GM12878 (cell line): ENCODE data around the gene TBC1D8. TPM values are rescaled to one million over a fixed set of nuclear protein-coding genes. Genes with fewer than 3 reads are reported as not detected.

ENCODE experiments used
- ATAC-seq: fragments of 200-7000 bp; cut with Tn5 transposase; 3 replicates; pipeline ENCODE4 v1.9.1; 2020; ENCODE audit warnings: mild to moderate bottlenecking, moderate library complexity
- BruUV-seq: library from RNA; stranded (reverse); fragments of 400-500 nt; replicated peaks from 2 replicates; lab custom pipeline; 2021; lab: Mats Ljungman, UMichigan
- CTCF ChIA-PET: fragments of 300-600 bp; sonication (Branson Sonifier 250); formaldehyde crosslinking; extraction: SDS; loops from one replicate; lab custom pipeline; 2021; ENCODE audit warnings: inconsistent platforms; lab: Yijun Ruan, JAX
- POLR2A ChIA-PET: fragments of 350-600 bp; formaldehyde crosslinking; extraction: SDS; loops from one replicate; lab custom pipeline; 2021; ENCODE audit warnings: inconsistent platforms; lab: Charles Lee
- RAD21 ChIA-PET: fragments of 300-600 bp; sonication (Branson Sonifier 250); formaldehyde crosslinking; loops from one replicate; lab custom pipeline; 2023; ENCODE audit warnings: antibody characterized with exemption; ENCODE audit not compliant: unreplicated experiment; lab: Charles Lee
- SMC1A ChIA-PET: fragments of 300-600 bp; sonication (Branson Sonifier 250); formaldehyde crosslinking; loops from one replicate; lab custom pipeline; 2023; ENCODE audit not compliant: unreplicated experiment, uncharacterized antibody; lab: Charles Lee
- DNase-seq: peaks from one replicate; pipeline ENCODE4 v3.0.0-alpha.2; 2011; ENCODE audit warnings: low read depth, low spot score
- FAIRE-seq: peaks from 3 replicates; lab custom pipeline; 2011; peaks lifted over from hg19 to GRCh38; lab: Jason Lieb, UNC
- H2AFZ ChIP-seq: 2 replicates; pipeline ENCODE4 v1.6.0; 2011; ENCODE audit warnings: low read depth, low read length, control low read depth; ENCODE audit not compliant: control insufficient read depth
- H3K27ac ChIP-seq: 2 replicates; pipeline ENCODE4 v1.5.1; 2011; ENCODE audit warnings: control low read depth; ENCODE audit not compliant: control insufficient read depth, insufficient read depth
- H3K27me3 ChIP-seq, 2 experiments: replicated peaks in 1 of 2; 2 replicates each; pipeline versions ENCODE4 v1.6.0 to v1.6.1; 2011; ENCODE audit warnings: low read length in 1 of 2; ENCODE audit not compliant: control insufficient read depth in 2 of 2, insufficient read depth in 2 of 2
- H3K36me3 ChIP-seq, 2 experiments: 2 replicates each; pipeline ENCODE4 v1.5.1; 2011; ENCODE audit warnings: low read length in 1 of 2; ENCODE audit not compliant: control insufficient read depth in 2 of 2, insufficient read depth in 2 of 2
- H3K4me1 ChIP-seq: 2 replicates; pipeline ENCODE4 v1.6.1; 2011; ENCODE audit warnings: mild to moderate bottlenecking, low read length, moderate library complexity, mixed read lengths; ENCODE audit not compliant: control insufficient read depth, insufficient read depth
- H3K4me2 ChIP-seq: 2 replicates; pipeline ENCODE4 v1.6.0; 2011; ENCODE audit warnings: control low read depth; ENCODE audit not compliant: control insufficient read depth, insufficient read depth
- H3K4me3 ChIP-seq: fragments of 200-600 bp; sonication (generic); 2 replicates; pipeline ENCODE4 v1.5.1; 2016
- H3K79me2 ChIP-seq: 2 replicates; pipeline ENCODE4 v1.6.0; 2011; ENCODE audit warnings: low read length; ENCODE audit not compliant: control insufficient read depth, insufficient read depth
- H3K9ac ChIP-seq: 2 replicates; pipeline ENCODE4 v1.8.0; 2011; ENCODE audit warnings: low read length, control low read depth, mixed read lengths; ENCODE audit not compliant: control insufficient read depth, insufficient read depth
- H3K9me3 ChIP-seq: replicated peaks from 3 replicates; pipeline ENCODE4 v1.5.1; 2011; ENCODE audit warnings: mild to moderate bottlenecking, low read length; ENCODE audit not compliant: control insufficient read depth, insufficient read depth
- H4K20me1 ChIP-seq: 2 replicates; pipeline ENCODE4 v1.6.0; 2011; ENCODE audit not compliant: control insufficient read depth, insufficient read depth
- CTCF ChIP-seq, 3 experiments: IDR thresholded peaks in 2 of 3; conservative IDR thresholded peaks in 1 of 3; 2 replicates each; pipeline ENCODE4 v1.5.1; 2011; ENCODE audit warnings: low read depth in 3 of 3, low read length in 3 of 3, mild to moderate bottlenecking in 3 of 3, control low read depth in 2 of 3, moderate library complexity in 2 of 3, inconsistent platforms in 1 of 3, mixed read lengths in 1 of 3; ENCODE audit not compliant: control insufficient read depth in 2 of 3, insufficient read depth in 1 of 3; ENCODE audit errors: extremely low read depth in 1 of 3
- GATAD2B ChIP-seq: fragments of 450-650 bp; conservative IDR thresholded peaks from 2 replicates; pipeline ENCODE4 v1.6.1; 2017; ENCODE audit warnings: low read depth, mild to moderate bottlenecking, moderate library complexity
- SIX5 ChIP-seq: IDR thresholded peaks from 2 replicates; pipeline ENCODE4 v1.6.1; 2011; ENCODE audit warnings: mild to moderate bottlenecking, low read depth, low read length, moderate library complexity; ENCODE audit not compliant: severe bottlenecking
- SMAD5 ChIP-seq: IDR thresholded peaks from 2 replicates; pipeline ENCODE4 v1.6.1; 2016; ENCODE audit warnings: antibody characterized with exemption, low read depth
- SMC3 ChIP-seq: IDR thresholded peaks from 2 replicates; pipeline ENCODE4 v1.6.1; 2011; ENCODE audit warnings: low read length, improper control_type of control experiment, borderline replicate concordance
- WGBS: methylation state at CpG from one replicate; pipeline ENCODE4 v1.1.6; 2016; ENCODE audit warnings: low lambda C conversion rate; ENCODE audit not compliant: insufficient replicate concordance, insufficient coverage; ENCODE audit errors: missing lambda C conversion rate; 5-methylcytosine and 5-hydroxymethylcytosine counted together
- in situ Hi-C: fragments of 300-500 bp; cut with MboI; formaldehyde crosslinking; loops from 9 replicates; pipeline ENCODE4 v1.14.3; 2018; ENCODE audit warnings: mixed read lengths
- intact Hi-C: fragments of 100-400 bp; cut with micrococcal nuclease; formaldehyde crosslinking; loops from one replicate; pipeline ENCODE4 v1.14.2; 2022; ENCODE audit not compliant: unreplicated experiment
- polyA plus RNA-seq, 11 experiments: library from polyadenylated mRNA; depleted of rRNA in 4 of 11; unstranded in 6 of 11; stranded (reverse) in 5 of 11; fragments of >200 nt; fragmentation: Nextera tagmentation in 4 of 11; fragmentation: Illumina TruSeq in 1 of 11; extraction: Ambion mirVana in 4 of 11; extraction: Trizol in 1 of 11; gene quantifications; 1 replicate in 1 of 11; 2 replicates in 10 of 11; pipeline versions ENCODE4 v1.2.1 to v1.2.3, GENCODE V29; 2011 to 2016; ENCODE audit warnings: inconsistent platforms in 2 of 11, missing spikeins in 2 of 11, low read depth in 1 of 11
- total RNA-seq, 4 experiments: library from RNA; depleted of rRNA in 3 of 4; stranded (reverse); fragments of >200 nt in 3 of 4; fragmentation: Illumina TruSeq in 1 of 4; extraction: Trizol in 1 of 4; gene quantifications; 2 replicates each; pipeline versions ENCODE4 v1.2.1 to v1.2.3, GENCODE V29; 2013 to 2021

Gene TBC1D8
- total and polyA plus RNA-seq, 10 of the 15 experiments (the other 5 are each of a cell fraction or from before 2014, with no cell fraction given) = 0.80 to 4.9 (median 4.4) TPM

- H3K9ac ChIP-seq = no peak overlapping the region
- 81% methylated on average over 21 of the region's 21 CpGs for WGBS
- ChIA-PET SMC1A (interaction anchor here (0.6 to 3.9 kb wide), 5 partner anchors 25 to 264 kb away, joined by 3 to 29 read pairs (median 8); partner anchors contain the start of gene TBC1D8), RAD21 (interaction anchor here (1.2 kb wide), 2 partner anchors 114 to 167 kb away, joined by 3 to 5 read pairs; no protein-coding TSS in a partner anchor), CTCF (interaction anchor here (1.1 to 4.7 kb wide), 4 partner anchors 26 to 169 kb away, joined by 4 to 46 read pairs (median 14); partner anchors contain the start of gene TBC1D8), POLR2A (no interaction called here)
- peaks cover 15% of the 10 kb centered on the region for H3K4me1 ChIP-seq
- no peak overlapping the region for H2AFZ ChIP-seq
- no peaks in the 10 kb centered on the region; the same call in 2 of the 3 replicates for H3K9me3 ChIP-seq
- no peak overlapping the region for H3K4me2 ChIP-seq
- H3K36me3 ChIP-seq = no peaks in the 10 kb centered on the region; a peak in 2 of 4 replicates
- no peak for DNase-seq
- H3K27me3 ChIP-seq = no peaks in the 10 kb centered on the region
- BruUV-seq = no TSS peak
- TF ChIP-seq GATAD2B (no peak), SMAD5 (no peak), SIX5 (no peak), CTCF (IDR thresholded peaks at IDR 0.05 in 2 of 3, conservative IDR thresholded peaks at IDR 0.05 in 1 of 3; ENCODE audit: control insufficient read depth in 2 of 3, extremely low read depth in 1 of 3, insufficient read depth in 1 of 3, low read depth in 3 of 3, low read length in 3 of 3) (peak; percentile 37 to 72 (median 47); a peak in 4 of 6 replicates), SMC3 (peak; percentile 49; the same call in 1 of the 2 replicates)
- no peak for FAIRE-seq
- in situ Hi-C loops (no loop called here), intact Hi-C loops (loop anchor here (5.0 kb wide), 1 partner anchor 164 kb away; no protein-coding TSS in a partner anchor)
- H3K27ac ChIP-seq = no peak overlapping the region
- no peak overlapping the region for H3K4me3 ChIP-seq
- no peaks in the 10 kb centered on the region for H4K20me1 ChIP-seq
- no peaks in the 10 kb centered on the region for H3K79me2 ChIP-seq
- peak; percentile 65; the same call in 2 of the 3 replicates for ATAC-seq
These were observed 112.5 kb downstream of the TBC1D8 start for GRCh38 chr2:101038455-101039255.
